Islet of Langerhans (tissue), 1 donor: ENCODE measurements around the gene C1orf232.

Source experiments
- FAIRE-seq: peaks from one replicate; lab custom pipeline; 2011; peaks lifted over from hg19 to GRCh38; lab: Jason Lieb, UNC

The C1orf232 gene

DNA sequence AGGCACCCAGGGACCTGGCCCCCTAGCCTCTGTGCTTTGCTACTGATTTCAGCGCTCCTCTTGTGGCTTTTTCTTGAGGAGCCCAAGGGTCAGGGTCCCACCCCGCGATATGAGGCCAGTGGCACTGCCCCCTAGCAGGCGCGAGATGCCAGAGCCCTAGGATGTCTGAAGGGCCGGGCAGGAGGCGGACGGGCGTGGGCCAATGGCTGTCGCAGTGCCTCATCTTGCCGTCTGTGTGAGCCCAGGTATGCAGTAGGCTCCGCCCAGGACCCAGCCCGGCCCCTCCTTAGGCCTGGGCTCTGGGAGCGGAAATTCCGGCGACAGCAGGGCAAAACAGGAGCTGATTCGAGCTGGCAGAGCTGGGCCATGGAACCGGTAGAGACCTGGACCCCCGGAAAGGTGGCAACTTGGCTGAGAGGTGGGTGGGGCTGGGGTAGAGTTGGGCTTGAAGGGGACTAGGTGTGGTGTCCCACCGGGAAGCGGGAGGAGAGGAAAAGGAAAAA, 8.5 kb upstream of the C1orf232 start, which contains the start of gene CNKSR1:
Gene CNKSR1, plus strand, starts transcription at position 310 of the 503 bp plus-strand sequence. Its CDS starts 57 bp downstream, at position 367.
- no peak for FAIRE-seq

DNA sequence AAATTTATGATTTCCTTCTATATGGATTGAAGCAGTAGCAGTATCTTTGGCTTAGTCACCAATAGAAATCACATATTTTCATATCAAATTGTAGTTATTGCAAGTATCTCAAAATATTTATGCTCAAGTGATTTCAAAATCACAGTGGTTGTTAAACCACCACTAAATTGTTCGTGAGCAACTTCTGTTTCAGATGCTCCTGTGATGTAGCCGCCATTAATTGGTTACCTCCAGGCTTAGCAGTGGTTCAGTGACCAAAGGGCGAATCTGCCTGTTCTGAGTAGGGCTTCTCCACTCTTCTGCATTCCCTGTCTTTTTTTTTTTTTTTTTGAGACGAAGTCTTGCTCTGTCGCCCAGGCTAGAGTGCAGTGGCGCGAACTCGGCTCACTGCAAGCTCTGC, 6.6 kb upstream of the C1orf232 start:
- no peak for FAIRE-seq

GRCh38 chr1:26171084-26172072, 2.6 kb upstream of the C1orf232 start, which contains the start of gene ZNF593OS:
ZNF593OS (minus strand) TSS chr1:26171832; CDS start chr1:26171661, 171 bp downstream.
- FAIRE-seq: no peak

DNA sequence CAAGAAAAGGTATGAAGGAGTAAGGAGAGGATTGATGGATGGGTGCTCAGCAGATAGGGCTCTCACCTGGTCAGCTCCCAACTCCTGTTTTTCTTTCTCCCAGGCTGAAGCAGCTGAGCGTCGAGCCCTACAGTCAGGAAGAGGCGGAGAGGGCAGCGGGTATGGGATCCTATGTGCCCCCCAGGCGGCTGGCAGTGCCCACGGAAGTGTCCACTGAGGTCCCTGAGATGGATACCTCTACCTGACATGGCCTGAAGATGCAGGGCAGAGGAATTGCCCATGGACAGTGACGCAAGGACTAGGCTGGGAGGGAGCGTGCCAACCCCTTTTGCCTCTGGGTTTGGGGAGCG, 1.7 kb upstream of the C1orf232 start:
- FAIRE-seq: no peak

GRCh38 chr1:26169669-26170471, 1.1 kb upstream of the C1orf232 start, which contains the start of gene ZNF593:
ZNF593 (plus strand) TSS chr1:26169908; CDS start chr1:26169984, 76 bp downstream.
- no peak for FAIRE-seq

DNA sequence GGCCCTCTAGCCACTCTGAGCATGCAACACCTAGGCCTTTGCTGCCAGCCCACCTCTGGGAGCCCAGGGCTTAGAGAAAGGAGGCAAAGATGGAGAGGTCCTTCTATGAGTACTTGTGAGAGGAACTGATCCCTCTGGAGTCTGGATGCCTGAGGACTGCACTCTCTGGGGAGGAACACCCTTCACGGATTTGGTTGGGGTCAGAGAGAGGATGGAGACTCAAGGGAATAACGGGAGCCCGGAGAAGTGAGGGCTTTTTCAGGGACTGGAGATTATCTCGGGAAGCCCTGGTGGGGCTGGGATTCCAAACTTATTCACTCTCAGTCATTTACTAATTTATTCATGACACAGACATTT, 413 bp upstream of the C1orf232 start:
- FAIRE-seq: no peak

- FAIRE-seq: no peak
Measured at GRCh38 chr1:26166719-26167281, 2.0 kb downstream of the C1orf232 start.

GRCh38 chr1:26164861-26165842, 3.6 kb downstream of the C1orf232 start:
- no peak for FAIRE-seq

- FAIRE-seq: no peak
Measured at GRCh38 chr1:26164036-26164860, 4.5 kb downstream of the C1orf232 start.

DNA sequence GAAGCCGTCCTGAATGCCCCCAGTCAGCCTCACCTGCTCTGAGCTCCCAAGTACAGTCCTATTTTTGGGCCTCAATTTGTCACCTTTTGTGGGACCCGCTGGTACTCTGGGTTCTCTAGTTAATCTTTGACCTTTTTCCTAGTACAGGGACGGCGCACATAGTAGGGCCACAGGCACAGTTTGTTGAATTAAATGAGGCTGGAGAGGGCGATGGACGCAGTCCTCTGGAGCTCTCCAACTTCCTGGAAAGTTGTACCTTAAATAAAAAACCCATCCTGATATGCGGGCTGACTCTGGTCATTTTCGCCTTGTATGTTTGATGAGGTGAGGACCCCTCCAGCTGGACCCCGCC, 5.1 kb downstream of the C1orf232 start:
- FAIRE-seq: no peak

DNA sequence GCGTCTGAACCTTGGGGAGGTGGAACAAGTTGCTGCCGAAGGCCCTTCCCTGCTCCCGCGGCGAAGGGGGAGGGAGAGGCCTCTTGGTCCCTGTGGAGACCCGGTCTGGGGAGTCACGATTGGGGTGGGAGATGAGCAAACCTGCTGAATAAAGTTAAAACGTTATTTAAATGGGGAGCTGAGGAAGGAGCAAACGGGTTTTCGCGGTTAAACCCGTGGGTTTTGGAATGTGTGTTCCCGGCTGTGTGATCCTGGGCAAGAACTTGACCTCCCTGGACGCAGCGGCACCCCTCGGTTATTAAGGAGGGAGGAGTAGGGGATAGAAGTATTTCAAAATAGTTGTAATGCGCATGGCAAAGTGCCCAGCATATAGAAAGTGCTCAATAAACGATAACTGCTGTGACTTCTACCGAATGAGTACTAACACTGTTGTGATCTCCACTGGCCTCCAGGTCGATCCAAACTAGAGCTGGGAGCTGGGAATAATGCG, 6.5 kb downstream of the C1orf232 start:
- no peak for FAIRE-seq

- FAIRE-seq: no peak
Measured at GRCh38 chr1:26161415-26162219, 7.1 kb downstream of the C1orf232 start.

DNA sequence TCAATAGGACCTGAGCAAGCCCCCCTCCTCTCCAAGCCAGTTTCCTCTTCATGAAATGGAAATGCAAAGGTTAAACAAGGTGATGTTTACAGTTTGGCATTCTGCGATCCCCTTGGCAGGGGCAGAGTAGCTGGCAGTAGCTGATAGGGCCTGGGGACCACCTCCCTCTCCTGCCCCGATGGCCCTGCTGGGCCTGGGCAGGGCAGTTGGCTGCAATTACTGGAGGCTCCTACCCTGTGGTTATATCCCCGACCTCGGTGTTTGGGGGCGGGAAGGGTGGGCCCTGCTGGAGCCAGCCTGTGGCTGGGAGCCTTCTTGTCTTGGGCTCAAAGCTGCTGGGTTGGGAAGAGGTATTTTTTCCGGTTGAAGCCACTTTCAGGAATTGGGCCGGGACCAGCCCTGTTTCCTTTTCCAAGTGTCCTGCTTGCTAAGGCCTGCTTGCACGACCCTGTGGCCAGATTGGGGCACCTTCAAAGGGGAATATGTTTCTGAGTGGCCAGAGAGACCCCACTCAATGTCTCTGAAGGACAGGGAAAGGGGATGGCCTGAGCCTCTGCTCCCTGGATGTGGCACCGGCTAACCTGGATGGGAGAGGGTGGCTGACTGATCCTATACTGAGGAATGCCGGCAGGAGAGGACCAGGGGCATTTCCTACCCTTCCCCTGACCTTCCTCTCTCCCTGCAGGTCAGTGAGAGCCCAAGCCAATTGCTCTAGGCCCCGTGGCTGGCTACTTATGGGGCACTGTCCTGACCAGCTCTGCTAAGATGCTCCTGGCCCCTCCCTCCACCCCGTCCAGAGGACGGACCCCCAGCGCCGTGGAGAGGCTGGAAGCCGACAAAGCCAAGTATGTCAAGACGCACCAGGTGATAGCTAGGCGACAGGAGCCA, 8.0 kb downstream of the C1orf232 start:
- no peak for FAIRE-seq

- FAIRE-seq: no peak
Measured at GRCh38 chr1:26159743-26160039, 9.1 kb downstream of the C1orf232 start.

GRCh38 chr1:26158908-26159742, 9.6 kb downstream of the C1orf232 start, which contains the start of gene FAM110D:
FAM110D (plus strand) TSS chr1:26159079; CDS start chr1:26161292, 2,213 bp downstream.
- no peak for FAIRE-seq

GRCh38 chr1:26158271-26158907, 10.4 kb downstream of the C1orf232 start:
- no peak for FAIRE-seq
